ENCODE measurements around the gene SLC48A1.
"Not testable (repeated sequence)": the region's sequence is repeated elsewhere in the genome, so short reads cannot be mapped to it uniquely, and the experiment has no call there.

The SLC48A1 gene

DNA sequence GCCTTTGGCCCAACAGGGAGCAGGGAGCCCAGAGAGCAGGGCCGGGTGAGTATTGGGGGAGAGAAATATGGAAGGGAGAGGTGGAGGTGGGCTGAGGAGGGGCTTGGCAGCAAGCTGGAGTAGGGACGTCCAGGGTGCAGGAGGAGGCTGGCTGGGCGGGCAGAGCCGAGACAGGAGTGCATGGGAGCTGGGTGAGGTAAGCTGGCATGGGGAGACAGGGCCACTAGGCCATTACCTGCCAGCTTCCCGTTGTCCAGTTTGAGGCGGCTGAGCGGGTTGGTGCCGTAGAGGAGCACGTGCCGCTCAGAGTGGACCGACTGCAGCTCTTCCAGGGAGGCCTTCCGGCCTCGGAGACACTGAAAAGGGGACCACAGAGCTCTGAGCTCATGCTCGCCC lies 18.3 kb downstream of the SLC48A1 start:
- DNase-seq (ENCODE audit: low read depth in 3 of 3): no peak

DNA sequence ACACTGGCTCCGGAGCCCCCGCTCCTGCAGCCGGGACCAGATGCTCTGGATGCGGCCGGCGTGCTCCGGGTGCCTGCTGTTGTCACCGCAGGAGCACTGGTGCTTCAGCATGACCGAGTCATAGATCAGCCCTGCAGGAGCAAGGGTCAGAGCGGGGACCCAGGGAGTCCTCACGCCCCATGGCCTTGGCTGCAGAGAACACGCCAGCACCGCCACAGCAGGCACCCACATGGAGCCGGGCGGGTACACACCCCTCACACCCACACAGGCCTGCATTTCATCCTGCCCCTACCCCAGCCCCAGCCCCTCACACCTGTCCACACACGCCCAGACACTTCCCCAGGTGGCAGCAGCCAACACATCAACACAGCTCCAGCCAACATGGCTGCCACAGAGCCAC lies 18.8 kb downstream of the SLC48A1 start:
- no peak for DNase-seq (ENCODE audit: low read depth in 3 of 3)

DNA sequence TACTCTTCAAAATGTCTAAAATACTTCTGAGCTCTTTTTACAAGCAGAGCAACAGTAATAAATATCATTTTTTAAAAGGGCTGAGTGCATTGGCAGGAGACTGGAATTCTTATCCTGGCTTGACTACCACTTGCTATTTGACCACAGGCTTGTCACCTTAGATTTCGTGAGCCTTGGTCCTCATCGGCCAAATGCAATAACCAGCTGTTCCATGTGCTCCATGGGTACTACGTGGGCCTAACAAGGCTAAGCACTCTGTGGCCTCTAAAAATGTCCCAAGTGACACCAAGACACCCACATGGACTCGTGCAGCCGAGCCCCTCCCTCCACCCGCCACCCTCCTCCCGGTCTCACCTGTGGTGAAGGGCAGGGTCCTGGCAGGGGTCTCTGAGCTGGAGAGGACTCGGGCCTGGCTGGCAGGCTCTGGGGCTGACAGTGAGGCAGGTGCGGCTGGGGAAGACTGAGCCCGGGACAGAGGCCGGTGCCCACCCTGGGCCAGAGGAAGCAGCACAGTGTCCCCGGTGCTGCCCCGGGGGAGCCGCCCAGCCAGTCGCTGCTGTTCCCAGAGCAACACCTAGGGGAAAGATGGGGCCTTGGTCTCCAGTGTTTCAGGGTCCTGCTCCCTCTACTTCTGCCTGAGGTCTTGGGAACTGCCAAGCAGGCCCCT lies 20.1 kb downstream of the SLC48A1 start:
- DNase-seq (ENCODE audit: low read depth in 3 of 3): no peak

DNA sequence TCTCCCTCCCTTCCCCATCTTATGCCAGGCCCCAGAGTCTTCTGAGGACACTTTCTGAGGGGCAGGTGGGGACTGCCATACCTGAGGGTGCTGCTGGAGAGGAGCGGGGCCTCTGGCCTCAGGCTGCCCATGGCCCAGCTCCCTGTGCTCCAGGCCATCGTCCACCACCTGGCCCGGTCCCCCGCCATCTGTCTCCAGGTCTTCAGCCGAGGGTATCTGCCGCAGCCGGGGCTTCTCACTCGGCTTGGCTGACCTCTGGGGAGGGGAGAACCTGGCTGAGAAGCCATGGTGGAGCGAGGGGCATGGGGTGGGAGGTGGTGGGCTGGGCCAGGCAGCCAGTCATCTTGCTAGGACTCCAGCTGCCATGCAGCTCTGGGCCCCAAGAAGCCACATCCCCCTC lies 21.6 kb downstream of the SLC48A1 start:
- no peak for DNase-seq (ENCODE audit: low read depth in 3 of 3)

DNA sequence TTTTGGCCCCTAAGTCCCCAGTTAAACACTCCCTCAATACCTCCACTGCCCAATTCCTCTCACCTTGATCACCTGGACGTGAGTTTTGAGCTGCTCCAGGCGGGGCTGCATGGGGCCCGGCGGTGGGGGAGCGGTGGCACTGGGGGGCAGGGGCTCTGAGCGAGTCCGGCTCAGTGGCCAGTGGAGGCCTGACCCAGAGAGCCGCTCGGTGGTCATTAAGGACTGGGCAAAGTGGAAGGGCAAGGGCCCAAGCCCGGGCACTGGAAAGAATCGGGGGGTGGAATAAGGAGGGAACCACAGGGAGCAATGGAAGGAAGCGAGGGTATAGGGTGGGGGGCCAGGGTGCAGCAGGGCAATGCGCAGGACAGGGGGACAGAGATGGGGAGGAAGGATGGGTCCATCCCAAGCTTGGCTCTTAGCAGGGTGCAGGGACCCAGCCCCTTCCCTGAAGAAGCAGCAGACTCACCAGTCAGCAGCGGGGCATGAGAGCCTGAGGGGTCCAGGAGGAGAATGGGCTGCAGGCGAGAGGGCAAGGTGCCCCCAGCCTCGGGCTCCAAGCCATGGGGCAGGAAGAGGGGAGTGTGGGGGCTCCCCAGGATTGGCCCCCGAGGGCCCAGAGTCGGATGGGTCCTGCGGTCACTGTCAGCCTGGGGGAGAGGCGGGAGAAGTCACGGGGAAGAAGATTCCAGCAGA lies 22.2 kb downstream of the SLC48A1 start:
- no peak for DNase-seq (ENCODE audit: low read depth in 3 of 3)

DNA sequence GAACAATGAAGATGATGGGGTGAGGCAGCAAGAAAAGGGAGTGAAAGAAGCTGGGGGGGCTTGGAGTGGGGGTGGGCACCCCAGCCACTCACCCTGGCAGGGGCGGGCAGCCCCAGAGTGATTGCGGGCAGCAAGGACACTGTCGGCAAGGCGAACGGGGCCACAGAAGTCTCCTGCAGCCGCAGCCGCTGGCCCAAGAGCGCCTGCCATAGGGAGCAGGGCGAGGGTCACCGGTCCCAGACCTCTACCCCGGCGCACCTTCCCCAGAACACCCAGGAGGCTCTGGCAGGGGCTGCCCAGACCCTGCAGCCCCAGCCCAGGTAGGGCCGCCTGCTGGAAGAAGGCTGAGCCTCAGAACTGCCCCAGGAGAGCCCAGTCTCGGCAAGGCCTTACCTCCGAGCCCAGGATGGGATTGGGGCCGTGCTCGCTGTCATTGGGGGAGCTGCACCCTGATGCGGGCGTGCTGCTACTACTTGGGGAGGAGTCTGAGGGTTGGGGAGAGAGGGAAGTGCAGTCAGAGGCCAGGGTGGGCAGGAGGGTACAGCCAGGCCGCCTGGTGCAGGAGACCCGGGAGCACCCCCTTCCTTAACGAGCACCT lies 22.9 kb downstream of the SLC48A1 start:
- DNase-seq (ENCODE audit: low read depth in 3 of 3): no peak

DNA sequence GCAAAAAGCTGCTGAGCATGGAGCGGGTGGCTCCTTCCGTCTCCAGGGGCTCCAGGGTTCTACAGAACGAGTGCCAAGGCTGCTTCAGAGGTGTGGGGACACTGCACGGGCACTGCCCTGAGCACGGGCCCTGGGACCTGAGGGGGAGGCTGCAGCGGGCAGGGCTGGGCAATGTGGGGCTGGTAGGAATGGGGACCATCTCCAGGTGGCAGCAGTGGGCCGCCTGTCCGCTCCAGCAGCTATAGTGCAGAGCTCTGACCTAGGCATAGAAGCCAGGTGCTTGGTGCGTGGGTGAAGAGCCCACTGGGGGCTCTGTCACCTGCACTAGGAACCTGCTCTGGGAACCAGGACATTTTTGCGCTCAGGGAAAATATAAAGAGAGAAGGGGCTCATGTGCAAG lies 24.4 kb downstream of the SLC48A1 start:
- no peak for DNase-seq (ENCODE audit: low read depth in 3 of 3)

DNA sequence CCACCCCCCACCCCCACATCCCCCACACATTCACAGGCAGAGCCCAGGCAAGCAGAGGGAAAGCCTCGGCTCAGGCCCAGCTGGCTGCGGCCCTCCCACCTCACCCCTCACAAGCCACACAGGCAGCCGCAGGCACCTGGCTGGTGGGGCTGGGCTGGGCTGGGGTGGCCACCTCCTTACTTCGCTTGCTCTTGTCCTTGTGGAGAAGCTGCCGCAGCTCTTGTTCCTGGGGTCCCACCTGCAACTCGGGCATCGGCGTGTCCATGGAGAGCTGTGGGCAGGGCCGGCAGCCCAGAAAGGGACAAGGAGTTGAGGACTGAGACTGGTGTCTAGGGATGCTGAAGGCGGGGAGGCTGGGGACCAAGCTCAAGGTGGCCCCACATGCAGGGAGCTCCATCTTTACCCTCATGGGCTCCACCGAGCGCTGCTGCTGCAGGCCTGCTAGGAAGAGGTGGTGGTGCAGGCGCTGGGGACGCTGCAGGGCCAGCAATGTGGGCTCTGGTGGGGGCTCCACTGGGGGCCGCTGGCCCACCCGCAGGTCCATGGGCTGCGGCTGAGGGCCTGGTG lies 25.4 kb downstream of the SLC48A1 start:
- DNase-seq (ENCODE audit: low read depth in 3 of 3): no peak

DNA sequence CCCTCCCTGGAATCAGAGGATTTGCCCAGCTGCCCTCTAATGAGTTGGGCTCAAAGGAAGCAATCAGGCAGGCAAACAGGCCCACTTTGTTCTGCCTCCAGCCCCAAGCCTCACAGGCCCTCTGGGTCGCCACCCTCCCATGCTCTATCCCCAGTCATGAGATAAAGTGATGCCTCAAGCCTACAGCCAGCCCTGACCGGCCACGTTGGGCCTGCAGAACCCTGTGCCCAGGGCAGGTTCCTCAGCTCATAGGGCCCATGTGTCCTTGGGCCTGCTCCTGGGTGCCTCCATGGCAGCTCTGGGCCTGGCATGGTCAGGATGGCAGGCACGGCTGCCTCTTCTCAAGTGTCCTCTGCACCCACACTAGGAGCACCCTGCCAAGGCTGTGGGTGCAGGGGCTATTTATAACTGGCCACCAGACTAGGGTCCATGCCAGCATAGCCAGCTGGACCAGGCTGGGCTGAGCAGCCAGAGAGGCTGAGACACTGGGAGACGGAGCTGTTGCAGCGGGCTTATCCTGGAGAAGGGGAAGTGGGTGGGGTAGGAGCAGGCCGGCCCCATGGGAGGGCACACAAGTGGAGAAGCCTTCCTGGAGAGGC lies 26.4 kb downstream of the SLC48A1 start:
- DNase-seq (ENCODE audit: low read depth in 3 of 3): no peak

DNA sequence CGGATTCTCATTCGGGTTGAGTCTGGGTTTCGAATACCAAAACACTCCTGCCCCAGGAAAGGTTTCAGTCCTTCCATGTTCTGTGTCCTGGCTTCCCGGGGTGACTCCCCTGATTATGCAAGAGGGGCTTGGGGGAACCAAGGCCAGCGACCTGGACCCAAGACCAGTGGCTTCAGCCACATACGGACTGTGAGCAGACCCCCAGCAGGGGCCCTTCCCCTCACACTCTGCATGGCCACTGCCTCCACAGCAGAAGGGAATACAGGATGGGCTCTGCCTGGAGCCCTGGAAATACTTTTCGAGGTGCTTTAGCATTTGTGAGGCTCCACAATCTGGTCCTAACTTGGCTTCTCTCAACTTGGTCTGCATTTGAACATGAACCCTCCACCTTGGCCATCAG lies 27.5 kb downstream of the SLC48A1 start:
- no peak for DNase-seq (ENCODE audit: low read depth in 3 of 3)

DNA sequence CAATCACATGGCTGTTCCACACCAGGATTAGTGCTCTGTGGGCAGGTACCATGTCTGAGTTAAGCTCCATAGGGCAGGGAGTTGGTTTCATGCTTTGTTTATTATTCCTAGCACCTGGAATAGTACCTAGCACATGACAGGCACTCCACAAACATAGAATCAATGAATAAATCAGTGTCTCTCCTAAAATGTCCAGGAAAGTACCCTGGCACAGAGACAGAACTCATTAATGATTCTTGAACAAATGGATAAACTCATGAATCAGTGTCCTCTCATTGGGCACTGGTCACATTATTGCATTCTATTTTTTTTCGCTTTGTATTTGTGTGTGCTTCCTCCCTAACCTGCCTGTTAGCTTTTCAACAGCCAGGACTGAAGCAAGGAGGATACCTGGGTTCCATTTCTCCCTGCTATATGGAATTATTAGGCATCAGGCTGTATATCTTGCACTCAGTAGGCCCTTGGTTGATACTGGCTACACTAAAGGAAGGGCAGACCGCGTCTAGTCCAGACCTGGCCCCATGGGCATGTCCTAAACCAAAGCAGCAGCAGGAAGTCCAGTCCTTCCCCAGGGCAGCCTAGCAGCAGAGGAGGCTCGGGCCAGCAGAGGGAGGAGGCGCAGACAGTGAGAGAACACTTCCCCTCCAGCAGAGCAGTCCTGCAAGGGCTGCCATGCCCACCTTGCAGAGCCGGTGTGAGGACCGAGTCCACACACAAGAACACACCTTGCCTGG lies 28.3 kb downstream of the SLC48A1 start:
- no peak for DNase-seq (ENCODE audit: low read depth in 3 of 3)

DNA sequence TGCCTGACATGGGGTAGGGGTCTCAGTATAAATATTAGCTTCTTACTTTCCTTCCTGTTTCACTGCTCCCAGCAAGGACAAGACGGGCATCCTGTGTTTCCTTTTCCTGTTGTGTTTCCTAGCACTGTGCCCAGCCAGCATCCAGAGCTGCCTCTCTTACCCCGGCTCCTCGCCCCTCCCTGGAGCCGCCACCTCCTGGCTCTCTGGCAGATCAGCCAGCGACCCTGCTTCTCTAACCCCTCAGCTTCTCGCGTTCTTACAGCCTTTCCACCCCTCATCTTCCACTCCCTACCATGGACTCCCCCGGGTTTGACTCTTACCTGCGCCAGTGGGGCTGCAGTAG lies 28.8 kb downstream of the SLC48A1 start:
- no peak for DNase-seq (ENCODE audit: low read depth in 3 of 3)

DNA sequence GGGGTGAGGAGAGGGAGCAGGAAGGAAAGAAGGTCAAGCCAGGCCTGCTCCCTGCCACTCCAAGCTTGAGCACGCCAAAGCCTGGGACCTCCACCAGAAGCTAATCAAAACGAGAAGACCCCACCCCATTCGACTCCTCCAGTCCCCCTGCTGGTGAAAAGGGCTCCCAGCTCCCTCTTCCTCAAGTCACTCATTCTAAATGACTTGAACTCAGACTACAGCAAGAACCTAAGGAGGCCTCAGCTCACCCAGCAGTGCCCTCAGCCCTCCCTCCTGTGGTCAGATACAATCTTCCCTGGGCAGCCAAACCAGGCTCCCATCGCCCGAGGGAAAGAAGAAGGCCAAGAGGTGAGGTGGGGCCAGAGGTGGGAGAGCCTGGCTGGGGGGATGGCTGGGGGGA lies 29.3 kb downstream of the SLC48A1 start:
- DNase-seq (ENCODE audit: low read depth in 3 of 3): no peak

DNA sequence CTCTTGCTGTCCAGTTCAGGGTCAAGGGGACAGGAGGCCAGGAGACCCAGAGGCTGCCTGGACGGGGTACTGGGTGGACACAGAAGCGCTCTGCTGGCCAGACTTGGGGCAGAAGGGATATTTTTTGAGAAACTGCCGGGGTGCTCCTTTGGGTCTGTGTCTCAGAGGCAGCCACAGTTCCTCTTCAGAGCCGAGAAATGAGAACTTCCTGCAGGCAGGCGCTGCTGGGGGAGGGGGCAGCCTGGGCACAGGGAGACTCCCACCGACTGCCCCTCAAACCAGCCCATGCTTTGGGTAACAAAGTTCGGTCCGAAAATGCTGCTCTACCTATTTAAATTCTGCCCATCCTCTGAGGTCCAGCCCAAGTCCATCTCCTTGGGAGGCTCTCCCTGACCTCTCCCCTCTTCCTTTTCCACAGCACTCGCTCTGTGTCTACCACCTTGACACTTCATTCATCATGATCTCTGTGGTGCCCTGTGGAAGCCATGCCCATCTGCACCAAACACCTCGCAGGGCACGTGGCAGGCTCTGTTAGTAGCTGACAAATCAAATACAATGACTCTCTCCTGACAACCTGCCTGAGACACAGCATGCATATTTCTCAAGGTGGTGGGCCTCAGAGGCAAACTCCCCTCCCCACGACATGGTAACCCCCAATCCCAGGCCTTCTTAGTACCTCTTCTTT lies 30.3 kb downstream of the SLC48A1 start:
- no peak for DNase-seq (ENCODE audit: low read depth in 3 of 3)

DNA sequence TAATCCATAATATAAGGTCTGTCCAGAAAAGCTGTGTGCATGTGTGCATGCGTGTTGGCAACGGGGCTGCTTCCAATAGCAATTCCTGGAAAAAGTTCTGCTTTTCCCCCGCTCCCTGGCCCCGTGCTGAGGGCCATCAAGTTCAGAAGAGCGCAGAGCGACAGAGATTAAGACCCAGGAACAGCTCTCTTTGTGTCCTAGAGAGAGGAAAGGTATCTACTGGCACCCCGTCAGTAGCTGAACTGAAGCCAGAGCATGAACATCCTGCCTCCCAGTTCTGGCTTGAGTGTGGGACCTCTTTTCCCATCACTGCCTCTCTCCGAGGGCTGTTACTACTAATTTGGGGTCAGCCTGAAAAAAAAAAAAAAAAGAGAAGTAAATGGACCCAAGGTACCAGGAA lies 31.1 kb downstream of the SLC48A1 start:
- DNase-seq (ENCODE audit: low read depth in 3 of 3): no peak

DNA sequence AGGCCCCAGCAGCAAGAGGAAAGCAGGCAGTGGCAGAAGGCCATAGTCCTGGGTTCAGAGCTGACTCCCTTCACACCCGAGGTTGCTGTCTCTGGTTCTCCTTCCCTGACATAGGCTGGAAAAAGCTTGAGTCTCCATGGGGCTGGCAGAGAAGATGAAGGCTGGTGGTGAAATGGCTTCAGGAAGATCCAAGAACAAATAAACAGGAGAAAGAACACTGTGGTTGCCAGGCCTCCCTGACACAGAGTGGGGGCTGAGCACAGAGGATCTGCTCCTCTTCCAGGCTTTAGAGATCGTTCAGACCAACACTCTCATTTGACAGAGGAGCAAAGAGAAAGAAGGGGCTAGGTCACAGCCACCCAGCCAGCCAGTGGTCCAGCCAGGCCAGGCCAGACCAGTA lies 32.4 kb downstream of the SLC48A1 start:
- DNase-seq (ENCODE audit: low read depth in 3 of 3): no peak

DNA sequence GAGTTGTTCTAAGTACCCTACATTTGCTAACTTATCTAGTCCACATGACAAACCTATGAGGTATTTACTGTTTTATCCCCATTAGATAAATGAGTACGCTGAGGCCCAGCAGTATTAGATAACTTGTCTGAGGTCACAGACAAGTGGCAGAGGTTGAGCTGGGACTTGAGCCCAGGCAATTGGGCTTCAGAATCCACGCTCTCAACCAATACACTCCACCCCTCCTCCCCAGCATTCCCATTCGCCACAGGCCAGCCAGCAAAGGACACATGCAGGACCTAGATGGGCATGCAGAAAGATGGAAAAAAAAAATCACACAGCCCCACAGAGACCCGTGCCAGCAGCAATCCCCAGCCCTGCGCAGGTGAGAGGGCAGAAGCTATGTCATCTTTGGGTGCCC lies 34.3 kb downstream of the SLC48A1 start:
- DNase-seq (ENCODE audit: low read depth in 3 of 3): no peak

DNA sequence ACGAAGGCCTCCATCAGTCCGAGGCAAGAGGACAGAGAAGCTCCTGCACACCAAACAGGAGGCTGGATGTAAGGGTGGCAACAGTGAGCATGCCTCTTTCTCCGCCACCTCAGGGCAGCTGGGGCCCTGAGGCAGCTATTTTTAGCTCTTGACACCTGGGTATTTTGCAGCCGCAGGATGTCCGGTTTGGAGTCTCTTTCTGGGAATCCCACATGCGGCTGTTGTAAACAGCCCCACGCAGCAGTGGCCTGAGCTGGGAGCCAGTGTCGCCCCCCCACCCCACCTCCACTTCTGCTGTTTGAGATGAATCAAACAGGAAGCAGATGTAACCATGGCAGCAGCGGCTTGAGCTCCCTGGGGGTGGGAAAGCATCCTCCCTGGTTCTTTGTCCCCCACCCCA lies 35.0 kb downstream of the SLC48A1 start:
- peak in 2 of 3 donors; percentile 64 to 75 for DNase-seq (ENCODE audit: low read depth in 3 of 3)

DNA sequence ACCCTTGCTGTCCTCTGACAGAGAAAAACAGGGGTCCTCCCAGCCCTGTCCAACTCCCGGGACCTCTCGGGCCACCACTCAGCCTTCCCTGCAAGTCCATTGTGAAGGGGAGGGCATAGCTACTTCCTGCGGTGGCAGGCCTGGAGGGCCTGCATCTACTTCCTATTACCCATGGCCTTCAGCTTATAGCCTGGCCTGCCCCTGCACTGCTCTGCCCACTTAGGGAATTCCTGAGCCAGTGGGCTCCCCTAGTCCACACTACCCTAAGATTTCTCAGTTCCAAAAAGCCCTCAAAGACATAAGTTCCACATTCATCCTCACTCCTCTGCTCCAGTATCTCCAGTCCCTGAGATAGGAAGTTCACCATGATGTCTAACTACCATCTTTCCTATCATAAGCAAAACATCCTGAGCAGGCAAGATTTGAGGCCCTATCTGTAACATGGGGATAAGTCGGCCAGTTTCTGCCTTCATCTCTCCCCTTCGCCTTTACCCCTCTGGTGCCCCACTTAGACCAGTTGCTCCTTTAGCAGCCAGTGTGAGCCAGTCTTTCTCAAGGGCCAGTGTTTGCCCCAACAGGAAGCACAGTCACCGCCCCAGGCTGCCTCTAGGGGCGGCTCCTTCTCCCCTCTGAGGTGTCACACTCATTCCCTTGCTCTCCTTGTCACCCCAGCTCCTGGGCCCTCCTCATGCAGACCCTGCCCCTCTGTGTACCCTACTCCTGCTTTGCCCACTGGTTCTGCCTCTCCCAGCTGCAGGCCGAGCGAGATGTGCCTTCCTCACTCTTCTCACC lies 35.7 kb downstream of the SLC48A1 start:
- peak in 1 of 3 donors; percentile 50 for DNase-seq (ENCODE audit: low read depth in 3 of 3)

DNA sequence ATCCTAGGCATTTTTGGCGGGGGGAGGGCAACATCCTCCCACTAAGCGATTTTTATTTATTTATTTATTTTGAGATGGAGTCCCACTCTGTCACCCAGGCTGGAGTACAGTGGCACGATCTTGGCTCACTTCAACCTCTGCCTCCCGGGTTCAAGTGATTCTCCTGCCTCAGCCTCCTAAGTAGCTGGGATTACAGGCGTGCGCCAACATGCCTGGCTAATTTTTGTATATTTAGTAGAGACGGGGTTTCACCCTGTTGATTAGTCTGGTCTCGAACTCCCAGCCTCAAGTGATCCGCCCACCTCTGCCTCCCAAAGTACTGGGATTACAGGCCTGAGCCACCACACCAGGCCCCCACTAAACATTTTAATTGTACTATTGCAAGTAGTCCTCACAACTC lies 36.5 kb downstream of the SLC48A1 start:
- not testable (repeated sequence) for DNase-seq (ENCODE audit: low read depth in 3 of 3)

DNA sequence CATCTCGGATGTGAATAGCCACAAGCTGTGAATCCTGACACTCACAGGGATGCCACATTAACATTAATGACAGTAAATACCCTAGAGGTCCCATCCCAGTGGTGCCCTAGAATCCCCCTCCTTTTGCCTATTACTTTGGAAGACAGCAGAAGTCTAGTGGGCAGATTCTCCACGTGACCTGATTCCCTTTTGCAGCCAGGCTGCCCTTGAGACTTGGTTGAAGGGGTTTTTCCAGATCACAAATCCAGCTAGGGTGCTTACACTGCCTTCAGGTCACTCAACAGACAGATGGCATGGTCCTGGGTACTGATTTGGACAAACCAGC lies 38.0 kb downstream of the SLC48A1 start:
- no peak for DNase-seq (ENCODE audit: low read depth in 3 of 3)

Data from stimulated activated CD4-positive, alpha-beta T cell treated with anti-CD3 and anti-CD28 coated beads, TNF-alpha, amount 100 ng/mL, for 48 hours (primary cell).